H54 (cell line): ENCODE data around the gene C21orf58.

Experiments used
- DNase-seq: peaks from one replicate; pipeline ENCODE4 v3.0.0; 2011; ENCODE audit warnings: low spot score, mixed read lengths; ENCODE audit not compliant: insufficient read length
- FAIRE-seq: peaks from 3 replicates; lab custom pipeline; 2011; peaks lifted over from hg19 to GRCh38; lab: Jason Lieb, UNC
- POLR2A ChIP-seq: IDR thresholded peaks from 2 replicates; pipeline ENCODE4 v1.6.1; 2011; ENCODE audit warnings: low read depth, mild to moderate bottlenecking, low read length

C21orf58 gene

GRCh38 chr21:46255758-46256337, 67.8 kb downstream of the C21orf58 start:
- no peak for DNase-seq
- no peak for FAIRE-seq
- no peak for TF ChIP-seq POLR2A

GRCh38 chr21:46255166-46255565, 68.5 kb downstream of the C21orf58 start:
- no peak for FAIRE-seq
- TF ChIP-seq POLR2A: no peak

DNA sequence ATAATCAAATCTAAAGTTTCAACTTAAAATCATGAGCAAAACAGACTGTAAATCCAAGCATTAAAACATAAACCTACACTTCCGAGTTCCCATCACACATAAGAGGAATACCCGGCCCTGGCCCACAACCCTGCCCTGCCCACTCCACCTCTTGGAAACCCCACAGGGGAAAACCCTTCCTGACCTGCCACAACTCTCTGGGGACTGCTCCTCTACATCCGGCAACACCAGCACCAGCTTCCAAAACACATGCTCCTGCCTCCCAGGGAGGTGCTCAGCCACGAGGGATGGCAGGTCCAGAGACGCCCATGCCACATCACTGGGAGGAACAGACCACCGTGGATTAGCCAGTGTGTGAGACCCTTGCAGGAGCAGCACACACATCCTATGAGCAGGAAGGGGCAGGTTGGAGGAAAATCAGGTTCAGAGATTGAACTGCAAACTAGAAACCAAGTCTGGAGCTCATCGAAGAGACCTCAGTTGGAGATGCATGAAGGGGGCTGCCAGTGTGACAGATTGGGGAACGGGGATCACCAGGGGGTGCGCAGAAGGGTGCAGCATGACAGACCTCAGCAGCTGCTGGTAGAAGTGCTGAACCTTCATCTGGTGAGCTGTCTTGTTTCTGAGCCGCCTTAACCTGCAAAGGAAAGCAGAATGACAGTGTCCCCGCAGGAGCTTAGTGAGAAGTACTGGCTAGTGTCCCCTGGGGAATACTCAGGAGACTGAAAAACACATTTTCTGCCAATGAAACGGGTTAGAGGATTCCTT, 69.3 kb downstream of the C21orf58 start:
- TF ChIP-seq POLR2A: no peak
- DNase-seq: no peak
- no peak for FAIRE-seq

More at GRCh38 chr21:46255166-46255565, 68.5 kb downstream of the C21orf58 start:
- DNase-seq: no peak

GRCh38 chr21:46253610-46254124, 70.0 kb downstream of the C21orf58 start:
- no peak for FAIRE-seq

DNA sequence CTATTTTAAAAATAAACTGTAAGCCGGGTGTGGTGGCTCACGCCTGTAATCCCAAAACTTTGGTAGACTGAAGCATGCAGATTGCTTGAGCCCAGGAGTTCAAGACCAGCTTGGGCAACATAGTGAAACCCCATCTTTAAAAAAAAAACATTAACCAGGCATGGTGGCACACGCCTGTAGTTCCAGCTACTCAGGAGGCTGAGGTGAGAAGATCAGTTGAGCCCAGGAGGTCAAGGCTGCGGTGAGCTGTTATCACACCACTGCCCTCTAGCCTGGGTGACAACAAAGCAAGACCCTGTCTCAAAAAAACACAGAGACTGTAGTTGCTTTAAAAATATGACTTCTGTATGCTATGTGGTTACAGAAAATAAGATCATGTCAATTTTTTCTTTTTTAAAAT, 70.8 kb downstream of the C21orf58 start:
- FAIRE-seq (no peak), DNase-seq (no peak)
- TF ChIP-seq POLR2A: no peak

More at GRCh38 chr21:46253610-46254124, 70.0 kb downstream of the C21orf58 start:
- no peak for TF ChIP-seq POLR2A
- DNase-seq: no peak
